Stimulated activated CD4-positive, alpha-beta T cell treated with anti-CD3 and anti-CD28 coated beads, Interleukin-4, amount 100 ng/mL, for 4 hours (primary cell): Measurements from ENCODE around the gene INS.
A peak's percentile ranks its signal among the peaks of the same experiment; 100 is the strongest.

Experiments
- DNase-seq, 2 experiments: peaks; one replicate each; pipeline ENCODE4 v3.0.0-alpha.2; 2020

Gene INS

DNA sequence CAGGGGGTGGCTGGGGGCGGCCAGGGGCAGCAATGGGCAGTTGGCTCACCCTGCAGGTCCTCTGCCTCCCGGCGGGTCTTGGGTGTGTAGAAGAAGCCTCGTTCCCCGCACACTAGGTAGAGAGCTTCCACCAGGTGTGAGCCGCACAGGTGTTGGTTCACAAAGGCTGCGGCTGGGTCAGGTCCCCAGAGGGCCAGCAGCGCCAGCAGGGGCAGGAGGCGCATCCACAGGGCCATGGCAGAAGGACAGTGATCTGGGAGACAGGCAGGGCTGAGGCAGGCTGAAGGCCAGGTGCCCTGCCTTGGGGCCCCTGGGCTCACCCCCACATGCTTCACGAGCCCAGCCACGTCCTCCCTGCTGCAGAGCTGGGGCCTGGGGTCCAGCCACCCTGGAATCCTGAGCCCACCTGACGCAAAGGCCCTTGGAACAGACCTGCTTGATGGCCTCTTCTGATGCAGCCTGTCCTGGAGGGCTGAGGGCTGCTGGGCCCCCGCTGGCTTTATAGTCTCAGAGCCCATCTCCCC is at the start of gene INS:
Gene INS (minus strand): TSS at position 474 of the 524 bp plus-strand sequence. CDS start 238 bp downstream, at position 236.
- DNase-seq: no peak

DNA sequence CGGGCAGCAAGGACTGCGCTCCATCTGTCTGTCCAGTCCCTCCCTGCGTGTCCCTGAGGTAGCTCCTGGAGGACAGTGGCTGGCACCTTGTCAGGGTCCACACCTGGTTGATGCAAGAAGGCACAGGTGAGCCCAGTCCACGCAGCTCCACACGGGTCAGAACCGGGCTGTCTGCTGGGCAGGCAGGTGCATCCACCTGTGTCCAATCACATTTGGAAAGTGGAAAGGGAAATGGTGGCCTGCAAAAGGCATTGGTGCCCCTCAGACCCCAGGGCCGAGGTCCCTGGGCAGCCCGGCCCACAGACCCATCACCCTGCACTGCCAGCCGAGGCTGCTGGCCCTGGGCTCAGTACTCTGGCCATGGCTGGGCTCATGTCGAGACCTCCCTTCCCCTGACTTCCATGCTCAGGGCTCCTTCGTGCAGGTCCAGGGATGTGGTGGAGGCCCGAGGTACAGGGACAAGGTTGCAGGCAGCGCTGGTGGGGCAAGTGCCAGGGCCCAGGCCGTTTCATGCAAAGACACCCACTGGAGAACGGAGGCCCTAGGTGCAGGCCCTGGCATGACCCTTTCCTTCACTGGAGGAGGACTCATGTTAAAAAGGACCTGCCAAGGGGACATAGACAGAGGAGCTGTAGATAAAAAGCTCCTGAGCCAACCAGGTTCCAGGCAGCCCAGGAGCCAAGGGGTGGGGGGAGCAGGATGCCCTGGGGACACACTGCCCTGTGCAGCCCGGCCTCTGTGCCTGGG is 49.5 kb upstream of the INS start:
- DNase-seq: peak in 1 of 2 experiments; percentile 0

GRCh38 chr11:2209900-2210321 is 48.9 kb upstream of the INS start:
- DNase-seq: peak in 1 of 2 experiments; percentile 1

DNA sequence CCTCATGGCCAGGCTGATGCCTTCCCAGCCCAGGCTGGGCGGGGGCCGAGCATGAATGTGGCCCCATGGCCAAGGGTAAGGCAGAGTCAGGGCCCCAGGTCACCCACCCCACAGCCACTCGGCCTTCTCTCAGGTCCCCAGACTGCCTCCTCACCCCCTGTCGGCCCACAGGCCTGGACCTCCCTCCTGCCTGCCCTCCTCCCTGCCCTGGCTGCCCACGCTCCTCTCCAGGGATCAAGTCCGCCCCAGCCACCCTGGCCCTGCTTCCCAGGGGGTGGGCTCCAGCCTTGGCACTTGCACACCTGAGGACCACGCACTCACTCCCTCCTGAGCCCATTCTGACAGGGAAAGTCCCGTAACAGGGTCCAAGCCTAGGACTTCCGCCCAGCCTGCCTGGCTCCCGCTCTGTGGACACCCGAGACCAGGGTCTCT is 48.4 kb upstream of the INS start:
- DNase-seq: peak in 1 of 2 experiments; percentile 0

GRCh38 chr11:2208691-2209369 is 47.8 kb upstream of the INS start:
- DNase-seq: peak in 1 of 2 experiments; percentile 0

- peak in 1 of 2 experiments; percentile 0 for DNase-seq
These were observed 47.0 kb upstream of the INS start for GRCh38 chr11:2207773-2208621.

DNA sequence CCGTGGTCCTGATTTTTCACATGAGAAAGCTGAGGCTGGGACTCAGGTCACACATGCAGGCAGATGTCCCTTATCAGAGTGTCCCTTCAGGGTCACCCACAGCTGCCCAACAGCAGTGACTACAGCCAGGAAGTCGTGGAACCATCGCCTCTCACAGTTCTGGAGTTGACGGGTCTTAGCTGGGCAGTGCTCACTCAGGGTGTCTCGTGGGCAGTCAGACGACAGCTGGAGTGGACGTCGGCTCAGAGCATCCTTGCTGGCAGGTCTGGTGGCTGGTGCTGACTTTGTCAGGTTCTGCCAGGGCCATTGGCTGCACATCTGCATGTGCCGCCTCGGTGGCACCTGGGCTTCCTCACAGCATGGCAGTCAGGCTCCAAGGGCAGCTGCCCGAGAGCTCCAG is 46.2 kb upstream of the INS start:
- no peak for DNase-seq

- no peak for DNase-seq
These were observed 45.1 kb upstream of the INS start for GRCh38 chr11:2205981-2206690.

DNA sequence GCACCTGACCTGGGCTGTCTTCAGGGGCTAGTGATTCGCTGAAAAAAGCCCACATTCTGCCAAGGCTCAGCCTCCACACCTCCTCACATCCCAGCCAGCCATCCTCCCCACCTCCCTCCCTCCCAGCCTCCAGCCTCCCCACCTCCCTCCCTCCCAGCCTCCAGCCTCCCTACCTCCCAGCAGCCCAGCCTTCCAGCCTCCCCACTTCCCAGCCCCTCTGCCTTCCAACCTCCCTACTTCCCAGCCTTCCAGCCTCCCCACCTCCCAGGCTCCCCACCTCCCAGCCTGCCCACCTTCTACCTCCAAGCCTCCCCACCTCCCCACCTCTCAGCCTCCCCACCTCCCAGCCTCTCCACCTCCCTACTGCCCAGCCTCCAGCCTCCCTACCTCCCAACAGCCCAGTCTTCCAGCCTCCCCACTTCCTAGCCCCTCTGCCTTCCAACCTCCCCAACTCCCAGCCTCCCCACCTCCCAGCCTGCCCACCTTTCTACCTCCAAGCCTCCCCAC is 44.3 kb upstream of the INS start:
- DNase-seq: no peak

GRCh38 chr11:2204361-2205213 is 43.6 kb upstream of the INS start:
- no peak for DNase-seq

DNA sequence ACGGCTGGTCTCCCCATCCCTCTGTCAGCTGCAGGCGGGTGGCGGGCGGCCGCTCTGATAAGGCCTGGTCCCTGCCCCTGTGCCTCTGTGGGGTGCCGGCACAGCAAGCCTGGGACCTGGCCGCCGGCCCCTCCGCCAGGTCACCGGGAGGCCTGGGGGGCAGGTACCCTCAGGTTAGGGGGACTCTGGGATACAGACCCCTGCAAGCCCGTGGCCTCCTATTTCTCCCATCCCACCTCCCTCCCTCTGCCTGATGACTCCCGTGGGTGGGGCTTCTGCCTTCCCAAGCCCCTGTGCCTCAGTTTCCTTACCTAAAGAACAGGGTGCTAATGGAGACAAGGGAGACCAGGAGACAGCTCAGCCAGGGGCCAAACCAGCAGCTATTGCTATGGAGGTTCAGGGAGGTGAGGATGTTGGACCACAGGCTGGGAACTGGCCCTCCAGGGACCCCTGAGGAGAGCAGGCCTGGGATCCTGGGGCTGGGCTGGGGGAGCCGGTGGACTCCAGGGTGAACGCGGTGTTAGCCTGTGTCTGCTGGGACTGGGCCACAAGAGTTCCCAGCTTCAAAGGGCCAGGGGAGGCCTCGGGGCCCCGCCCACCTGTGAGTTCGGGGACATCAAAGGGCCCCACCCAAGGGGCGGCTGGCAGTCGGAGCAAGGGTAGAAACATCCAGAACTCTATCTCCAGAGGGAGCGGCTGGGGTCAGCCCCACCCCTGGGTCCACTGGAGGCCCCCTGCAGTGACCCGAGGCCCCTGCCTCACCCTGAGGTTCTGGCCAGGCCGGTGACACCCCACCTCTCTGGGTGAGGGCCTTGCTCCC is 42.6 kb upstream of the INS start:
- no peak for DNase-seq

GRCh38 chr11:2202900-2203439 is 42.0 kb upstream of the INS start:
- DNase-seq: no peak

DNA sequence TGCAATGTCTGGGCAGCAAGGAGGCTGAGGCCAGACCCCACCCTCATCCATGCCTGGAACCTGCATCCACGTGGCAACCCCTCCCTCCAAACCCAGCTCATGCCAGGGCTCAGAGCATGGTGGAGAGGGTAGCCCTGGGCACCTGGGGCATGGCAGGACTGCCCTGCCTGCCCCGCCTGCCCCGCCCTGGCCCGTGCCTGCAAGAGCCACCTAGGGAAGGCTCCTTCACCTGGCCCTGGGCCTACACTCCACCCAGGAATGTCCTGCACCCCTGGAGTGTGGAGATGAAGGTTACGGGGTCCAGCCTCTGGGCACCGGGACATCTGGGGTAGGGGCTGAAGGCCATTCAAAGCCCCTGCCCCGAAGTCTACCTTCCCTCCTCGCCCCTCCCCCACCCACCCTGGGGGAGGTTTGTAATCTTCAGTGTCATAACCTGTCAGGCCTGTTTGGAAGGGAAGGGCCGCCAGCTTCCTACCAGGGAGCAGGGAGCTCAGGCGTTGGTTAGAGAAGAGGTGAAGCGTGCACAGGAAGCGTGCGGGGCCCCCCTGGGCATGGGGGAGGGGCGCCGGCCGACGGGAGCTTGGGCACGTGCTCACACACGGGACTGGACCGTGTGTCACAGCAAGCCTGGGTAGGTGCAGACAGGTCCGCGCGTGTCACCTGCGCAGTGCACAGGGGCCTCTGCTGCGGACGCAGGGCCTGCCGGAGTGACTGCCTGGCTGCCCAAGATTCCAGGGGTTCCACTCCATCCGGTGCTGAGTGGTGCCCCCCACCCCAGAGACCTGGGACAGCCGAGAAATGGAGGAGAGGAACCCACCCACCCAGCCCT is 41.3 kb upstream of the INS start:
- DNase-seq: no peak

- DNase-seq: no peak
These were observed 40.5 kb upstream of the INS start for GRCh38 chr11:2201542-2201941.

- no peak for DNase-seq
These were observed 40.0 kb upstream of the INS start for GRCh38 chr11:2200957-2201519.

GRCh38 chr11:2200536-2200935 is 39.5 kb upstream of the INS start:
- no peak for DNase-seq

DNA sequence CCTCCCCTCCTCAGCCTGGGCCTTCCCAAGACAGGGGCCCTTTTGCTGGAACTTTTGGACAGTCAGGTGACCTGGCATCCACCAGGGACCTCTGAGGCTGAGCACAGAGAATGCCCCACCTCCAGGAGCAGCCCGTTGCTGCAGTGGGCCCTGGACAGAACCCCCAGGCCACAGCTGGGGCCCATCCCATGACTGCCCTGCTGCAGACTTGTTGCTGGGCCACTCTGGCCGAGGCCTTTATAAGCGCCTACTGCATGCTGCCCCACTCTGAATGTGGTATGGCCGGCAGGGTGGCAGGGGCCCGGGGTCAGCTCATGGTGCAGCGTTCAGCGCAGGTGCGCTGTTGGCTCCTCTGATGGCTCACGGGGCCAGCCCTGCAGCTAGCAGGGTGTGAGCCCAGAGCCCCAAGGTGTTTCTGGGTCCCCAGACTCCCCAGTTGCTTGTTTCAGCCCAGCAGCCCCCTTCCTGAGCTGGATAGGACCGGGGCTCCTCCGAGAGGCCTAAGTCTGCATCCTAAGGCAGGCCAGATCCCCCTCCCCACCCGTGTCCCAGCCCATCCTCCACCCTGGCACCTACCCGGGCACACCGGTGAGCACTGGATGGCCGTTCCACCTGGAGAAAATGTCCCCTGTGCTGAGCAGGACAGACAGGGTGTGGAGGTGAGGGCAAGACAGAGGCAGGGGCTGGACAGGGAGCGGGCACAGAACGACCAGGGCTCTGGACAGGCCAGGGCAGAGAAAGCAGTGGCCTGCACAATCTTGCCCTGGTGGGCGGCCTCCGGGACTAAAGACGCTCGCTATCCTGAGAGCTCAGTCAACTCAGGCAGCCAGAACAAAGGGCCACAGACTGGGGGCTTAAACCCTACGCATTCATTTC is 38.7 kb upstream of the INS start:
- no peak for DNase-seq
